Thoracic aorta (tissue), 2 donors: ENCODE results near the gene ATG16L2. TPM values are rescaled to one million over a fixed set of nuclear protein-coding genes. Genes with fewer than 3 reads are reported as not detected.
"Not testable (repeated sequence)": the region's sequence is repeated elsewhere in the genome, so short reads cannot be mapped to it uniquely, and the experiment has no call there.

Source experiments
- ATAC-seq: fragments of 150-250 bp; one replicate; pipeline ENCODE4 v1.8.0; 2017; ENCODE audit warnings: low read depth; ENCODE audit not compliant: insufficient number of reproducible peaks, low FRiP score
- DNase-seq: peaks from one replicate; pipeline ENCODE4 v3.0.0-alpha.2; 2020; ENCODE audit warnings: low spot score
- H3K27ac ChIP-seq, 2 donors: fragments of 200-600 bp; sonication (generic); 1 replicate in 1 of 2; 2 replicates in 1 of 2; pipeline ENCODE4 v1.5.1; 2016; ENCODE audit warnings: mild to moderate bottlenecking in 2 of 2, moderate library complexity in 2 of 2
- H3K27me3 ChIP-seq: fragments of 200-600 bp; sonication (generic); replicated peaks from 2 replicates; pipeline ENCODE4 v1.6.0; 2016; ENCODE audit warnings: mild to moderate bottlenecking; ENCODE audit not compliant: insufficient read depth
- H3K36me3 ChIP-seq: fragments of 200-600 bp; sonication (generic); one replicate; pipeline ENCODE4 v1.5.1; 2016
- H3K4me1 ChIP-seq, 2 donors: fragments of 200-600 bp; sonication (generic); 1 replicate in 1 of 2; 2 replicates in 1 of 2; pipeline versions ENCODE4 v1.5.1 to v1.6.0; 2016; ENCODE audit warnings: low read depth in 2 of 2, mild to moderate bottlenecking in 1 of 2; ENCODE audit not compliant: control insufficient read depth in 1 of 2
- H3K4me3 ChIP-seq: fragments of 200-600 bp; sonication (generic); 2 replicates; pipeline ENCODE4 v1.5.1; 2016; ENCODE audit warnings: mild to moderate bottlenecking
- H3K9me3 ChIP-seq: fragments of 200-600 bp; sonication (generic); 2 replicates; pipeline ENCODE4 v1.5.1; 2016
- CTCF ChIP-seq: fragments of 200-600 bp; sonication (generic); IDR thresholded peaks from one replicate; pipeline ENCODE4 v1.5.1; 2019; ENCODE audit warnings: antibody characterized with exemption
- total RNA-seq, 2 donors: library from RNA; depleted of rRNA; stranded (reverse); fragments of >200 nt; gene quantifications; one replicate each; pipeline versions ENCODE4 v1.1.0 to v1.2.3, GENCODE V29; 2016

ATG16L2 gene
- total RNA-seq, 2 donors from 2014 or later = 36.0 to 65.5 TPM

GRCh38 chr11:72793425-72794367 lies 20.5 kb upstream of the ATG16L2 start, which contains the start of gene STARD10:
Gene STARD10, minus strand, starts transcription at chr11:72794047. Its CDS starts 12,866 bp downstream, at chr11:72781181.
- DNase-seq = peak; percentile 85

GRCh38 chr11:72798361-72798760 lies 15.8 kb upstream of the ATG16L2 start:
- H3K27ac ChIP-seq = no peak overlapping the region
- H3K4me1 ChIP-seq = peaks cover 5 to 11% of the 10 kb centered on the region in 2 donors
- no peak overlapping the region for H3K4me3 ChIP-seq
- no peaks in the 10 kb centered on the region for H3K27me3 ChIP-seq
- no peaks in the 10 kb centered on the region for H3K9me3 ChIP-seq
- H3K36me3 ChIP-seq = no peaks in the 10 kb centered on the region
- no peak for TF ChIP-seq CTCF
- ATAC-seq (no peak), DNase-seq (no peak)

More at GRCh38 chr11:72793425-72794367, 20.5 kb upstream of the ATG16L2 start, which contains the start of gene STARD10:
- TF ChIP-seq CTCF = peak; percentile 97
- Histone ChIP-seq H3K4me3 (peak within 1 kb of the TSS; percentile 73), H3K27me3 (no peaks in the 10 kb centered on the region), H3K27ac (peak within 1 kb of the TSS; percentile 76 to 85), H3K9me3 (no peaks in the 10 kb centered on the region), H3K36me3 (no peaks in the 10 kb centered on the region), H3K4me1 (peaks cover 18 to 41% of the 10 kb centered on the region in 2 donors)
- ATAC-seq = peak; percentile 94

- Histone ChIP-seq H3K27me3 (no peaks in the 10 kb centered on the region), H3K4me3 (no peak overlapping the region), H3K36me3 (no peaks in the 10 kb centered on the region), H3K27ac (no peak overlapping the region), H3K4me1 (peaks cover 3 to 6% of the 10 kb centered on the region in 2 donors), H3K9me3 (no peaks in the 10 kb centered on the region)
- DNase-seq (no peak), ATAC-seq (no peak)
- no peak for TF ChIP-seq CTCF
These were observed 14.8 kb upstream of the ATG16L2 start for GRCh38 chr11:72799441-72799840.

GRCh38 chr11:72802822-72803221 lies 11.4 kb upstream of the ATG16L2 start:
- Histone ChIP-seq H3K27ac (no peak overlapping the region), H3K4me1 (no peaks in the 10 kb centered on the region), H3K4me3 (no peak overlapping the region), H3K27me3 (no peaks in the 10 kb centered on the region), H3K36me3 (no peaks in the 10 kb centered on the region), H3K9me3 (no peaks in the 10 kb centered on the region)
- TF ChIP-seq CTCF = no peak
- DNase-seq (no peak), ATAC-seq (no peak)

GRCh38 chr11:72805216-72805615 lies 9.0 kb upstream of the ATG16L2 start:
- Histone ChIP-seq H3K27ac (no peak overlapping the region), H3K4me1 (no peaks in the 10 kb centered on the region), H3K4me3 (no peak overlapping the region), H3K27me3 (no peaks in the 10 kb centered on the region), H3K36me3 (no peaks in the 10 kb centered on the region), H3K9me3 (no peaks in the 10 kb centered on the region)
- no peak for TF ChIP-seq CTCF
- DNase-seq = no peak
- ATAC-seq = no peak

GRCh38 chr11:72806378-72806777 lies 7.8 kb upstream of the ATG16L2 start:
- not testable (repeated sequence) for H3K4me1 ChIP-seq, H3K27ac ChIP-seq, DNase-seq, ATAC-seq, H3K36me3 ChIP-seq, H3K27me3 ChIP-seq, H3K4me3 ChIP-seq, H3K9me3 ChIP-seq
